NAMALWA (cell line): ENCODE results near the gene ANO4.
"Not testable (repeated sequence)": the region's sequence is repeated elsewhere in the genome, so short reads cannot be mapped to it uniquely, and the experiment has no call there.

Experiments
- DNase-seq: peaks from one replicate; pipeline ENCODE4 v3.0.0-alpha.2; 2015; ENCODE audit warnings: low spot score

The ANO4 gene

GRCh38 chr12:100871195-100871734, 76.7 kb downstream of the ANO4 start:
- DNase-seq: no peak

- no peak for DNase-seq
These were observed 80.6 kb downstream of the ANO4 start for GRCh38 chr12:100875156-100875555.

DNA sequence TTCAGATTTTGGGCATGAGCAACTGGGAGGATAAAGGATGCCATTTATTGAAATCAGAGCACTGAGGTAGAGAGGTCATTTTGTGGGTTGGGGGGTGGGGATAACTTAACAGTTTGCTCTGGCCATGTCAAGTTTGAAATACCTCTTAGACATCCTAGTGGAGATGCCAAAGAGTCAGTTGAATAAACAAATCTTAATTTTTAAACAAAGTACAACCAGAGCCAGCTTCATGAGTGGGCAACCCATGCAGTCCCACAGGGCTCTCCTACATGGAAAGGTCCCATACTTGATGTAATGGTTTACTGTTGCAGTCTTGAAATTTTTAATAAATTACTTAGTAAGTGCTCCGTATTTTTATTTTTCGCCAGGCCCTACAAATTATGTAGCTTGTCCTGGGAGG, 81.2 kb downstream of the ANO4 start:
- DNase-seq: no peak

- DNase-seq: peak; percentile 16
These were observed 83.2 kb downstream of the ANO4 start for GRCh38 chr12:100877776-100878175.

DNA sequence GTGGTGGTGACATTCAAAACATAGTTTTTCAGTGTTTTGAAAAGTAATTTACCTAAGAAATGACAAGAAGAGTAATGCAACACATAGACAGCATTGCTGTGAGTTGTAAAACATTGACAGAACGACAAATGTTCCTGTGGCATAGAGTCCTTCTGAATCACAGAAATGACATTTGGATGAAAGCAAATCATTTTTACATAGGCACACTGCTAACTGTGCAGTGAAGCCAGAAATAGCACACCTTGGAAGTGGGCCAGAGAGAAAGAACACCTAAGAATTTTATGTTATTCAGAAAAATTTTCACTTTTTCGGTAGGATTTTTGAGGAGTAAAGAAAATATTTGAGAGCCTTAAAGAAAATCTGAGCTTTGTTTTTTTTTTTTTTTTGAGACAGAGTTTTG, 100.6 kb downstream of the ANO4 start:
- no peak for DNase-seq

GRCh38 chr12:100896192-100896591, 101.6 kb downstream of the ANO4 start:
- DNase-seq: no peak

- DNase-seq: no peak
These were observed 102.7 kb downstream of the ANO4 start for GRCh38 chr12:100897240-100897639.

DNA sequence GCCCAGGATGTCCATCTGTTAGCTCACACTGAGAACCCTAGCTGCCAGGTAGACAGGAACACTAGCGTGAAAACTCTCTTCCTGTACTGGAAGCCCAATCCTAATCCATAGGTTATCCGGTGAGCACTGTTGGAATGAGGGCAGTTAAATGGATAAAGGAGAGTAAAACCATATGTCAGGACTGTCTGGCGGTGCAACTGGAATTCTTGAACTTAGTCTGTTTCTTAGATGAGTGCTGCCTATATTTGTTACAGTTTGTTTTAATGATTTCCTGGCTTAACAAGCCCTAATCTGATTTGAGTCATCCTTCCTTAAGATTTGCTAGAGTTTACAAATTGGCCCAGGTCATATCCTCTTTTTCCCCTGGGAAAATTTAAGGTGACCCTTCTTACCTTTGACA, 104.7 kb downstream of the ANO4 start:
- no peak for DNase-seq

GRCh38 chr12:100900808-100901207, 106.2 kb downstream of the ANO4 start:
- no peak for DNase-seq

GRCh38 chr12:100901266-100901665, 106.7 kb downstream of the ANO4 start:
- DNase-seq: no peak

- no peak for DNase-seq
These were observed 109.7 kb downstream of the ANO4 start for GRCh38 chr12:100904270-100904669.

- DNase-seq: no peak
These were observed 113.9 kb downstream of the ANO4 start for GRCh38 chr12:100908501-100908900.

DNA sequence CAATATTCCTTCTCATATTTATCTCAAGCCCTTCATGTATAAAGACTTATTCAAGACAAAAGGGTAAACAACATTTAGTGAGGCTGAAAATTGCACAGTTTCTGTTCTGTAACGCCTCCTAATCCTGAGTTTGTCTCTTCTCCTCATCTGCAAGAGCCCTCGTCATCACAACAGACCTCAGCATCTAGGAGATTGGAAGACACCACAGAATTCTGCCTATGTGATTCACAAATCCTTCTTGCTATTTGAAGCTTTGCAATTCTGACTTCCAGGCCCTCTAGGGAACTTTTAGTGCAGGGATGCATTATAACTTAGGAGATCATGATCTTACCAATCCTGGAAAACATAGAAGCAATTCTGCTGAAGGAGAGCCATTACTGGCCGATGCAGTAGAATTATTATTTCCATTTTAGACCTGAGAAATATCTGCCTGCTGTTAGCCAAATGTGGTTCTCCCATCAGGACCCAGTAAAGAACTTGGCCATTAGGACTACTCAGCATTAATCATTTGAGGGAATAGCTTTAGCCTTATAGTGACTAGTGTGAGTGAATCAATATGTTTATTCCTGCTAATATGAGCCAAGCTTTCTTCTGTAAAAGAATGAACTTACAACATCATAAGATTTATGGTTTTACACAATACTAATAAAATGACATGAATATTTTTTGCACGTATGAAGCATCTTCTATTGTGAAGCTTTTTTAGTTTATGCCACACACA, 119.5 kb downstream of the ANO4 start:
- no peak for DNase-seq

- no peak for DNase-seq
These were observed 124.5 kb downstream of the ANO4 start for GRCh38 chr12:100919116-100919515.

DNA sequence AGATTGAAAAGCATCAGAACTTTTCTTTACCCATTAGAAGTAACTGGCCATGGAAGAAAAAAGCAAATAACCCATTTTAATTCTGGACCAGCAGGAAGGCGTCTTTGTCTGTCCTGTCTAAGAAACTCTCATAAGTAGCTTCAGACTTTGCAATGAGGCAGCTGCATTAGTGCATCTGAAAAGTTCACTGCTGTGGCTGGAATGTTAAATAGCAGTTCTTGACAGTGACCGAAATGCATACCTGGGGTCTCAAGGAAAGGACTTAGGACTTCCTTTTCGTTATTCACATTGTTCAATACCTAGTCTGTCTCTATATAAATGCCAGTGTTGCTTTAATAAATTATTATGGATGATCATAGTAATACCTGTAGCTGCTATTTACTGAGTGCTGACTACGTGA, 125.9 kb downstream of the ANO4 start:
- no peak for DNase-seq

GRCh38 chr12:100926669-100927248, 132.2 kb downstream of the ANO4 start:
- no peak for DNase-seq

- DNase-seq: no peak
These were observed 133.2 kb downstream of the ANO4 start for GRCh38 chr12:100927826-100928225.

GRCh38 chr12:100932571-100932970, 138.0 kb downstream of the ANO4 start:
- no peak for DNase-seq

DNA sequence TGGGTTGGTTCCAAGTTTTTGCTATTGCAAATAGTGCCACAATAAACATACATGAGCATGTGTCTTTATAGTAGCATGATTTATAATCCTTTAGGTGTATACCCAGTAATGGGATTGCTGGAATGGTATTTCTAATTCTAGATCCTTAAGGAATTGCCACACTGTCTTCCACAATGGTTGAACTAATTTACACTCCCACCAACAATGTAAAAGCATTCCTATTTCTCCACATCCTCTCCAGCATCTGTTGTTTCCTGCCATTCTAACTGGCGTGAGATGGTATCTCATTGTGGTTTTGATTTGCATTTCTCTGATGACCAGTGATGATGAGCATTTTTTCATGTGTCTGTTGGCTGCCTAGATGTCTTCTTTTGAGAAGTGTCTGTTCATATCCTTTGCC, 139.0 kb downstream of the ANO4 start:
- not testable (repeated sequence) for DNase-seq

- no peak for DNase-seq
These were observed 141.4 kb downstream of the ANO4 start for GRCh38 chr12:100935929-100936328.

- DNase-seq: no peak
These were observed 142.1 kb downstream of the ANO4 start for GRCh38 chr12:100936661-100937060.

DNA sequence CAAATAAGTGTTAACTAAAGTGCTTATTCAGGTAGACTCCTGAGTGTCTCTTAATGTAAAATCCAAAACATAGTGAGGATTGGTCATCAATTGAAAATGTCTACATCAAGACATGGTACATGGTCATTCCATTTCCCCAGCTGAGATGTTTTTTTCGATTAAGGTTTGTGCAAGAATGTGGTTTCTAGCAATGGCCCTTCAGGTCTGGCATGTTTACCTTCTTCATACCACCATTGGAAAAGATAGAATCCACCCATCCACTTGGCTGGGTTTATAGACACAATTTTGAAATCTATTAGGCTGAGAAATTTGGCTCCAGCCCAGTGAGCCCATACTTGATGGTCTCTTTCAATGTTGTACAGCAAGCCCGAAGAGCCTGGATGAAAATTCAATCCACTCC, 145.9 kb downstream of the ANO4 start:
- DNase-seq: no peak

GRCh38 chr12:100942984-100943749, 148.6 kb downstream of the ANO4 start:
- no peak for DNase-seq
